GM12874 (cell line): Measurements from ENCODE around the gene ISM1.

Experiments
- TF ChIP-seq, protein P1 (sequence below): IDR thresholded peaks from 2 replicates; pipeline ENCODE4 v1.5.1; 2011; ENCODE audit warnings: low read depth, mild to moderate bottlenecking, control low read depth, low read length, moderate library complexity; ENCODE audit not compliant: insufficient read depth

Gene ISM1

GRCh38 chr20:13348311-13349234, 127.5 kb downstream of the ISM1 start:
- TF ChIP-seq, protein P1, sequence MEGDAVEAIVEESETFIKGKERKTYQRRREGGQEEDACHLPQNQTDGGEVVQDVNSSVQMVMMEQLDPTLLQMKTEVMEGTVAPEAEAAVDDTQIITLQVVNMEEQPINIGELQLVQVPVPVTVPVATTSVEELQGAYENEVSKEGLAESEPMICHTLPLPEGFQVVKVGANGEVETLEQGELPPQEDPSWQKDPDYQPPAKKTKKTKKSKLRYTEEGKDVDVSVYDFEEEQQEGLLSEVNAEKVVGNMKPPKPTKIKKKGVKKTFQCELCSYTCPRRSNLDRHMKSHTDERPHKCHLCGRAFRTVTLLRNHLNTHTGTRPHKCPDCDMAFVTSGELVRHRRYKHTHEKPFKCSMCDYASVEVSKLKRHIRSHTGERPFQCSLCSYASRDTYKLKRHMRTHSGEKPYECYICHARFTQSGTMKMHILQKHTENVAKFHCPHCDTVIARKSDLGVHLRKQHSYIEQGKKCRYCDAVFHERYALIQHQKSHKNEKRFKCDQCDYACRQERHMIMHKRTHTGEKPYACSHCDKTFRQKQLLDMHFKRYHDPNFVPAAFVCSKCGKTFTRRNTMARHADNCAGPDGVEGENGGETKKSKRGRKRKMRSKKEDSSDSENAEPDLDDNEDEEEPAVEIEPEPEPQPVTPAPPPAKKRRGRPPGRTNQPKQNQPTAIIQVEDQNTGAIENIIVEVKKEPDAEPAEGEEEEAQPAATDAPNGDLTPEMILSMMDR = no peak

DNA sequence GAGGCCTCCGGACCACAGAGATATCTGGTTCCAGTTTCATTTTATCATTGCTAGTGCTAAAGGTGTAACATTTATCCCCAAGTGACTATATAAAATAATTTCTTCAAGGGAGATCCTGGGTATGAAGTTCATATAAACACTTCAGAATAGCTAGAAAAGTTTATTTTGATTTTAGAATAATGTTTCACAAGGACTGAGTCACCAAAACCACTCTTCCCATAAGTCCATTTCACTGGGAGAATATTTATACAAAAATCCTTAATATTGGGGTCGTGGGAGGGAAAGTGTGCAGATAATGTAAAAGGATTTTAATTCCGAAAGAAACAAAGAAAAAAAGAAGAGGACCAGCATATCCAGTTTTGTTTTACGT, 128.1 kb downstream of the ISM1 start:
- TF ChIP-seq, protein P1 = no peak
